Chondrocyte (in vitro differentiated cells): Measurements from ENCODE around the gene C14orf180. TPM values are rescaled to one million over a fixed set of nuclear protein-coding genes. Genes with fewer than 3 reads are reported as not detected.

Experiments used
- DNase-seq: peaks from one replicate; pipeline ENCODE4 v3.0.0; 2021; ENCODE audit warnings: mixed read lengths, low spot score
- H3K27ac Mint-ChIP-seq: one replicate; pipeline ENCODE4 v1.8.0; 2021; ENCODE audit warnings: mild to moderate bottlenecking, moderate library complexity, mixed read lengths; ENCODE audit not compliant: unreplicated experiment
- H3K27me3 Mint-ChIP-seq: 2 replicates; pipeline ENCODE4 v1.8.0; 2021; ENCODE audit warnings: low read depth, mixed read lengths
- H3K36me3 Mint-ChIP-seq: 2 replicates; pipeline ENCODE4 v1.8.0; 2021; ENCODE audit warnings: low read depth, mixed read lengths
- H3K4me1 Mint-ChIP-seq: 2 replicates; pipeline ENCODE4 v1.8.0; 2021; ENCODE audit warnings: low read depth, mild to moderate bottlenecking, mixed read lengths
- H3K4me3 Mint-ChIP-seq: one replicate; pipeline ENCODE4 v1.8.0; 2021; ENCODE audit warnings: mild to moderate bottlenecking, moderate library complexity, mixed read lengths; ENCODE audit not compliant: unreplicated experiment
- H3K9me3 Mint-ChIP-seq: 2 replicates; pipeline ENCODE4 v1.8.0; 2021; ENCODE audit warnings: low read depth, mixed read lengths
- total RNA-seq: library from RNA; stranded (reverse); gene quantifications from 3 replicates; pipeline ENCODE4 v1.2.1, GENCODE V29; 2021
- TF ChIP-seq, protein P1 (sequence below): fragments of 200-600 bp; sonication (generic); IDR thresholded peaks from 2 replicates; pipeline ENCODE4 v1.5.0; 2021; ENCODE audit warnings: antibody characterized with exemption, mild to moderate bottlenecking, moderate library complexity

C14orf180 gene
- total RNA-seq, 1 donor from 2014 or later: not detected

DNA sequence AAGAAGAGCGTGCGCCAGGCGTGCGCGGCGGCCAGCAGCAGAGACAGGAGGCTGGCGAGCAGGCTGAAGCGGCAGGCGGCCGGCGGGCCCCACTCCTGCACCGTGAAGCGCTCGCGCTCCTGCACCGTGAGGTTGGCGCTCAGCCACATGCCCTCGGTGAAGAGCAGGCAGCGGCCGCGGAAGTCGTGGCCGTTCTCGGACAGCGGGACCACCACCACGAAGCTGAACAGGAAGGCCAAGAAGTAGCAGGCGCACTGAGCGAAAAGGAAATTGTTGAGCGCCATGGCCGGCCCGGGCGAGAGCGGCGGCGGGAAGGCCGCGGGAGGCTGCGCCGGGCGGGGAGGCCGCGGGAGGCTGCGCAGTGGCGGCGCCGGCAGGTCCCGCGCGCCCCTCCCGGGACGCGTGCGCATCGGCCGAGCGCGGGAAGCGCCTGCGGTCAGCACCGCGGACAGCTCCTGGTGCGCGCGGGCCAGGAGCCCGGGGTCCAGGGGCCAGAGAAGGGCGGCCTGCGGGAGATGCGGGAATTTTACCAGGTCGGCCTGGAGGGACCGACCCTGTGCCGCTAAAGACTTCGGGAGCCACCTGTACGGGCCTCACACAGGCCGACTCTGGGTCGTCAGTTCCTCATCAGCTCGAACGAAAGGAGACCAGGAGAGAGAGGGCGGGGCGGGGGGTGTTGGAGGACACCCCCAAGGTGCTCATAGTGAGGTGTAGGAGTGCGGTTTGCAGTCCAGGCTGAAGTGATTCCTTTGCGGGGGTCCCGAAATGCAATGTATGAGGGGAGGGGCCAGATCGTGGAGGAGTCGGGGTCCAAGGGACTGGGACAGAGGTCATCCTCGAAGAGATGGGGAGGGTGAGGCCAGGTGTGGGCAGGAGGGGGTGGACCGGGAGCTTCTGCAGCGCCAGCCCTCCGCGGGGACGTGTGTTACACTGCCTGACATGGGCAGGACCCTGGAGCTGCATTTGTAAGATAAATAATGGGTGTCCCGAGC, 25.2 kb downstream of the C14orf180 start, which contains the start of gene TMEM179:
Gene TMEM179, minus strand, starts transcription at position 315 of the 992 bp plus-strand sequence. Its CDS starts 31 bp downstream, at position 284.
- peaks cover 8% of the 10 kb centered on the region for H3K4me1 Mint-ChIP-seq
- H3K27ac Mint-ChIP-seq: no peak within 1 kb of the TSS
- H3K36me3 Mint-ChIP-seq: no peaks in the 10 kb centered on the region
- H3K27me3 Mint-ChIP-seq: peaks cover 64% of the 10 kb centered on the region
- TF ChIP-seq, protein P1, sequence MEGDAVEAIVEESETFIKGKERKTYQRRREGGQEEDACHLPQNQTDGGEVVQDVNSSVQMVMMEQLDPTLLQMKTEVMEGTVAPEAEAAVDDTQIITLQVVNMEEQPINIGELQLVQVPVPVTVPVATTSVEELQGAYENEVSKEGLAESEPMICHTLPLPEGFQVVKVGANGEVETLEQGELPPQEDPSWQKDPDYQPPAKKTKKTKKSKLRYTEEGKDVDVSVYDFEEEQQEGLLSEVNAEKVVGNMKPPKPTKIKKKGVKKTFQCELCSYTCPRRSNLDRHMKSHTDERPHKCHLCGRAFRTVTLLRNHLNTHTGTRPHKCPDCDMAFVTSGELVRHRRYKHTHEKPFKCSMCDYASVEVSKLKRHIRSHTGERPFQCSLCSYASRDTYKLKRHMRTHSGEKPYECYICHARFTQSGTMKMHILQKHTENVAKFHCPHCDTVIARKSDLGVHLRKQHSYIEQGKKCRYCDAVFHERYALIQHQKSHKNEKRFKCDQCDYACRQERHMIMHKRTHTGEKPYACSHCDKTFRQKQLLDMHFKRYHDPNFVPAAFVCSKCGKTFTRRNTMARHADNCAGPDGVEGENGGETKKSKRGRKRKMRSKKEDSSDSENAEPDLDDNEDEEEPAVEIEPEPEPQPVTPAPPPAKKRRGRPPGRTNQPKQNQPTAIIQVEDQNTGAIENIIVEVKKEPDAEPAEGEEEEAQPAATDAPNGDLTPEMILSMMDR: no peak
- DNase-seq: no peak
- peak within 1 kb of the TSS; percentile 73 for H3K4me3 Mint-ChIP-seq
- H3K9me3 Mint-ChIP-seq: no peaks in the 10 kb centered on the region

DNA sequence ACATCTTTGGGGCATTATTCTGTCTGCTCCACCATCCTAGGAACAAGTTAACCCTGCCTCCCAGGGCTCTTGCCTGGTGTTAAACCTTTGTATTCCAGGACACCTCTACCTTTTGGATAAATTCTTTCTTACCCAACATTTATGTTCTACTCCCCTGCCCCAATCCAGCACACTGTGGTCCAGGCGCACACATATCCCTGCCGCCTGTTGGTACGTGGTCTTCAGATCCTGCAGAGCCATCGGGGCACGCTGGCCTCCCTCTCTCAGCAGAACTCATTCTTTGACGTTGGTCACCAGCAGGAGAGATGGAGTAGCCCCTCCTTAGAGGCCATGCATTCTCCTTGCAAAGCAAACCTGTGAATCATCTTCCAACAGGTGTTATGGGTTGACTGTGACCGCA, 30.1 kb downstream of the C14orf180 start:
- peaks cover 58% of the 10 kb centered on the region for H3K27me3 Mint-ChIP-seq
- H3K9me3 Mint-ChIP-seq: peaks cover 2% of the 10 kb centered on the region
- no peak overlapping the region for H3K27ac Mint-ChIP-seq
- no peak overlapping the region for H3K4me3 Mint-ChIP-seq
- DNase-seq: no peak
- no peaks in the 10 kb centered on the region for H3K4me1 Mint-ChIP-seq
- H3K36me3 Mint-ChIP-seq: no peaks in the 10 kb centered on the region
- TF ChIP-seq, protein P1: no peak

DNA sequence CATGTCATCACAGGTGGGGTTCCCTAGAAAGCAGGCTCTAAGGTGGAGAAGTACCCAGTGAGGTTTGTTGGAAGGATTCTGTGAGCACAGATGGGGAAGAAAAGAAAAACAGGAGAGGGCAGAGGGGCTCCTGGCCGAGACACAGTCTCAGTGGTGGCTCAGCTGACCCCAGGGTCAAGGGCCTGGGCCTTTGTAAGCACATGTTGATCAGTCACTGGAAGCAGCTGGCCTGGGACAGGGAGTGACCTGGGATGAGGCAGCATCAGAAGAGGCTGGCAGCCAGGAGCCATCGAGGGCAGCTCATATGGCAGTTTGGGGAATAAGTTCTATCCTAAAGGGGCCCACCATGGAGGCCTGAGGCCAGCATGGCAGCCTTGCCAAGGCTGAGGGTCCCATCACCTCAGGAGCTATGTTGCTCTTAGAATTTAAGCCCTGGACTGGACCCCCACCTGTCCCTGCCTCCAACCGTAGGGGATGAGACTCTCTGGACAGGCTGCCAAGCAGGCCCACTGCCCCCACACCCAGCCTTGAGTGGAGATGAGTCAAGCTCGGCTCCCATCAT, 31.3 kb downstream of the C14orf180 start:
- H3K9me3 Mint-ChIP-seq: peaks cover 5% of the 10 kb centered on the region
- H3K4me3 Mint-ChIP-seq: no peak overlapping the region
- no peak for DNase-seq
- no peak overlapping the region for H3K27ac Mint-ChIP-seq
- H3K4me1 Mint-ChIP-seq: no peaks in the 10 kb centered on the region
- TF ChIP-seq, protein P1: no peak
- H3K27me3 Mint-ChIP-seq: peaks cover 57% of the 10 kb centered on the region
- no peaks in the 10 kb centered on the region for H3K36me3 Mint-ChIP-seq

DNA sequence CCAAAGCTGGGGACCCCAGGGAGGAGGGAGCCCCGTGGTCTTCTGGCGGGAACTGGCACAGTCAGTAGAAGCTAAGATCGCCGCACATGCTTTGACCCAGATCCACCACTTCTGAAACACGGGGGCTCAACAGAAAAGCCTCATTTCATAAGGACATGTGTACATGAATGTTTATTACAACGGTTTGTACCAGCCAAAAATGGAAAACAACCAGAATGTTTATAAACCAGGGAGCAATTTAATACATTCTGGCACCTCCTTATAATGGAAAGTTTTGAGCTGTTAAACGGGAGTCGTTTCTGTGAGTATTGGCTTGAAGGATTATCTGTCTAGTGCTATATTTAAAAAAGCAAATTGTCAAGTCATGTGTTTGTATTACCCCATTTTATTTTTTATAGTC, 32.3 kb downstream of the C14orf180 start:
- H3K4me3 Mint-ChIP-seq: no peak overlapping the region
- TF ChIP-seq, protein P1: no peak
- H3K27ac Mint-ChIP-seq: no peak overlapping the region
- H3K36me3 Mint-ChIP-seq: no peaks in the 10 kb centered on the region
- no peaks in the 10 kb centered on the region for H3K4me1 Mint-ChIP-seq
- H3K9me3 Mint-ChIP-seq: peaks cover 5% of the 10 kb centered on the region
- no peak for DNase-seq
- H3K27me3 Mint-ChIP-seq: peaks cover 53% of the 10 kb centered on the region

DNA sequence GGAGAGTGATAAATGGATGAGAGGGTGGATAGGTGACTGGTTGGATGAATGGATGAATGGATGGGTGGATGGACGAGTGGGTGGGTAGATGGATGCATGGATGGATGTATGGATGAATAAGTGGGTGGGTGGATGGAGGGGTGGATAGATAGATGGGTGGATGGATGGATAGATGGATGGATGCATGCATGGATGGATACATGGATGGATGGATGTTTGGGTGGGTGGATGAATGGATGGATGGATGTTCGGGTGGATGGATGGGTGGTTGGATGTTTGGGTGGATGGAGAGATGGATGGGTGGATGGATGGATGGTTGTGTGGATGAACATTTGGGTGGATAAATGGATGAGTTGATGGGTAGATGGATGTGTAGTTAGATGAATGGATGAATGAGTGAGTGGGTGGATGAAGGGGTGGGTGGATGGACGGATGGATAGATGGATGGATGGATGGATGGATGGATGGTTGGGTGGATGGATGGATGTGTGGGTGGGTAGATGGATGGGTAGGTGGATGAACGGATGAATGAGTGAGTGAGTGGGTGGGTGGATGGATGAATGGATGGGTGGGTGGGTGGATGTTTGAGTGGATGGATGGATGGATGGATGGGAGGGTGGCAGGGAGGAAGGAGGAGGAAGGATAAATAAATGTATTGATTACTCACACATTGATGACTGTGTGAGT, 34.7 kb downstream of the C14orf180 start:
- TF ChIP-seq, protein P1: no peak
- H3K4me1 Mint-ChIP-seq: no peaks in the 10 kb centered on the region
- H3K4me3 Mint-ChIP-seq: no peak overlapping the region
- no peak overlapping the region for H3K27ac Mint-ChIP-seq
- no peaks in the 10 kb centered on the region for H3K36me3 Mint-ChIP-seq
- H3K27me3 Mint-ChIP-seq: peaks cover 48% of the 10 kb centered on the region
- peaks cover 5% of the 10 kb centered on the region for H3K9me3 Mint-ChIP-seq
- no peak for DNase-seq
